ENCODE data around the gene ZDHHC11B.
"Not testable (repeated sequence)": the region's sequence is repeated elsewhere in the genome, so short reads cannot be mapped to it uniquely, and the experiment has no call there.

The ZDHHC11B gene

GRCh38 chr5:685262-686171 lies 99.0 kb downstream of the ZDHHC11B start:
- no peak overlapping the region for H2AFZ ChIP-seq (ENCODE audit: low read depth, low read length)
- H3K4me1 ChIP-seq (ENCODE audit: low read length) = no peaks in the 10 kb centered on the region
- no peaks in the 10 kb centered on the region for H3K27me3 ChIP-seq (ENCODE audit: low read depth, low read length)
- no peaks in the 10 kb centered on the region for H4K20me1 ChIP-seq (ENCODE audit: insufficient read depth, low read length)
- no peak overlapping the region for H3K9ac ChIP-seq (ENCODE audit: low read length)
- H3K79me2 ChIP-seq (ENCODE audit: low read length) = no peaks in the 10 kb centered on the region
- TF ChIP-seq EZH2phosphoT487 (IDR thresholded peaks at IDR 0.05; ENCODE audit: low read depth) = no peak
- no peak for TF ChIP-seq CTCF (IDR thresholded peaks at IDR 0.05; ENCODE audit: low read depth, low read length)
- H3K4me2 ChIP-seq (ENCODE audit: low read length) = no peak overlapping the region
- H3K27ac ChIP-seq (ENCODE audit: low read length) = no peak overlapping the region
- no peaks in the 10 kb centered on the region for H3K9me3 ChIP-seq (ENCODE audit: insufficient read depth, low read length)
- no peaks in the 10 kb centered on the region for H3K36me3 ChIP-seq (replicated peaks; ENCODE audit: low read depth, low read length)
- no peak overlapping the region for H3K4me3 ChIP-seq (ENCODE audit: low read length)

- no peak overlapping the region for H3K27ac ChIP-seq (ENCODE audit: low read length)
Measured at GRCh38 chr5:684751-685216, 99.7 kb downstream of the ZDHHC11B start.

GRCh38 chr5:683551-684481 lies 100.7 kb downstream of the ZDHHC11B start:
- H3K4me2 ChIP-seq (ENCODE audit: low read length) = no peak overlapping the region
- H3K27ac ChIP-seq (ENCODE audit: low read length) = no peak overlapping the region
- no peaks in the 10 kb centered on the region for H3K79me2 ChIP-seq (ENCODE audit: low read length)
- no peak overlapping the region for H2AFZ ChIP-seq (ENCODE audit: low read depth, low read length)
- TF ChIP-seq EZH2phosphoT487 (IDR thresholded peaks at IDR 0.05; ENCODE audit: low read depth) (no peak), CTCF (IDR thresholded peaks at IDR 0.05; ENCODE audit: low read depth, low read length) (no peak)
- no peaks in the 10 kb centered on the region for H4K20me1 ChIP-seq (ENCODE audit: insufficient read depth, low read length)
- H3K36me3 ChIP-seq (replicated peaks; ENCODE audit: low read depth, low read length) = no peaks in the 10 kb centered on the region
- H3K4me3 ChIP-seq (ENCODE audit: low read length) = no peak overlapping the region
- H3K27me3 ChIP-seq (ENCODE audit: low read depth, low read length) = no peaks in the 10 kb centered on the region
- H3K9ac ChIP-seq (ENCODE audit: low read length) = no peak overlapping the region
- H3K9me3 ChIP-seq (ENCODE audit: insufficient read depth, low read length) = no peaks in the 10 kb centered on the region
- H3K4me1 ChIP-seq (ENCODE audit: low read length) = no peaks in the 10 kb centered on the region

More at GRCh38 chr5:684751-685216, 99.7 kb downstream of the ZDHHC11B start:
- H3K36me3 ChIP-seq (replicated peaks; ENCODE audit: low read depth, low read length) = no peaks in the 10 kb centered on the region
- no peak for TF ChIP-seq EZH2phosphoT487 (IDR thresholded peaks at IDR 0.05; ENCODE audit: low read depth)
- no peak for TF ChIP-seq CTCF (IDR thresholded peaks at IDR 0.05; ENCODE audit: low read depth, low read length)
- H3K27me3 ChIP-seq (ENCODE audit: low read depth, low read length) = no peaks in the 10 kb centered on the region
- H4K20me1 ChIP-seq (ENCODE audit: insufficient read depth, low read length) = no peaks in the 10 kb centered on the region
- no peak overlapping the region for H2AFZ ChIP-seq (ENCODE audit: low read depth, low read length)
- no peaks in the 10 kb centered on the region for H3K4me1 ChIP-seq (ENCODE audit: low read length)
- no peaks in the 10 kb centered on the region for H3K9me3 ChIP-seq (ENCODE audit: insufficient read depth, low read length)
- no peak overlapping the region for H3K4me3 ChIP-seq (ENCODE audit: low read length)
- H3K4me2 ChIP-seq (ENCODE audit: low read length) = no peak overlapping the region
- no peaks in the 10 kb centered on the region for H3K79me2 ChIP-seq (ENCODE audit: low read length)
- H3K9ac ChIP-seq (ENCODE audit: low read length) = no peak overlapping the region

- not testable (repeated sequence) for H3K4me2 ChIP-seq (ENCODE audit: low read length); H3K9ac ChIP-seq (ENCODE audit: low read length); H3K79me2 ChIP-seq (ENCODE audit: low read length); H4K20me1 ChIP-seq (ENCODE audit: insufficient read depth, low read length); H3K36me3 ChIP-seq (replicated peaks; ENCODE audit: low read depth, low read length); H2AFZ ChIP-seq (ENCODE audit: low read depth, low read length); H3K27ac ChIP-seq (ENCODE audit: low read length); H3K27me3 ChIP-seq (ENCODE audit: low read depth, low read length); H3K4me1 ChIP-seq (ENCODE audit: low read length); H3K9me3 ChIP-seq (ENCODE audit: insufficient read depth, low read length); H3K4me3 ChIP-seq (ENCODE audit: low read length)
Measured at GRCh38 chr5:682651-683358, 101.7 kb downstream of the ZDHHC11B start.

GRCh38 chr5:682216-682615 lies 102.3 kb downstream of the ZDHHC11B start:
- H3K4me1 ChIP-seq (ENCODE audit: low read length); H2AFZ ChIP-seq (ENCODE audit: low read depth, low read length); H3K4me3 ChIP-seq (ENCODE audit: low read length); H3K9ac ChIP-seq (ENCODE audit: low read length); H3K27me3 ChIP-seq (ENCODE audit: low read depth, low read length); H4K20me1 ChIP-seq (ENCODE audit: insufficient read depth, low read length); H3K9me3 ChIP-seq (ENCODE audit: insufficient read depth, low read length); H3K36me3 ChIP-seq (replicated peaks; ENCODE audit: low read depth, low read length); H3K79me2 ChIP-seq (ENCODE audit: low read length); H3K27ac ChIP-seq (ENCODE audit: low read length); H3K4me2 ChIP-seq (ENCODE audit: low read length): not testable (repeated sequence)

Measured in OCI-LY3 (cell line).